Neural cell (in vitro differentiated cells): Measurements from ENCODE around the gene PPM1L. TPM values are rescaled to one million over a fixed set of nuclear protein-coding genes. Genes with fewer than 3 reads are reported as not detected.

Source experiments
- H2AFZ ChIP-seq: fragments of 200-600, 300-800 bp; sonication (generic), shearing (Covaris generic); 2 replicates; pipeline ENCODE4 v1.6.0; 2014; ENCODE audit warnings: low read depth, mild to moderate bottlenecking, antibody characterized with exemption, low read length, moderate library complexity
- H3F3A ChIP-seq: fragments of 200-600 bp; shearing (Covaris generic); 2 replicates; pipeline ENCODE4 v1.6.1; 2016; ENCODE audit warnings: mild to moderate bottlenecking, moderate library complexity, mixed read lengths, antibody characterized with exemption, low read length; ENCODE audit not compliant: insufficient read depth, poor library complexity, severe bottlenecking
- H3K27ac ChIP-seq: fragments of 200-600, 300-800 bp; sonication (generic), shearing (Covaris generic); 2 replicates; pipeline ENCODE4 v1.5.1; 2014; ENCODE audit warnings: mild to moderate bottlenecking, low read length, moderate library complexity
- H3K27me3 ChIP-seq: fragments of 300-800, 200-600 bp; sonication (generic), shearing (Covaris generic); 2 replicates; pipeline ENCODE4 v1.6.0; 2014; ENCODE audit warnings: mild to moderate bottlenecking, low read depth, low read length, moderate library complexity; ENCODE audit not compliant: insufficient read depth
- H3K36me3 ChIP-seq: fragments of 300-800, 200-600 bp; sonication (generic), shearing (Covaris generic); 2 replicates; pipeline ENCODE4 v1.5.1; 2014; ENCODE audit warnings: mild to moderate bottlenecking, antibody characterized with exemption, low read length, moderate library complexity; ENCODE audit not compliant: insufficient read depth
- H3K4me2 ChIP-seq: fragments of 300-800, 200-600 bp; sonication (generic), shearing (Covaris generic); 2 replicates; pipeline ENCODE4 v1.6.0; 2014; ENCODE audit warnings: mild to moderate bottlenecking, low read length
- H3K4me3 ChIP-seq: fragments of 300-800, 200-600 bp; sonication (generic), shearing (Covaris generic); 2 replicates; pipeline ENCODE4 v1.5.1; 2014; ENCODE audit warnings: mild to moderate bottlenecking, low read length, moderate library complexity
- H3K79me2 ChIP-seq: fragments of 200-600 bp; shearing (Covaris generic); replicated peaks from 2 replicates; pipeline ENCODE4 v1.6.0; 2014; ENCODE audit warnings: mild to moderate bottlenecking, low read length, moderate library complexity; ENCODE audit not compliant: insufficient read depth
- H3K9ac ChIP-seq: fragments of 300-800, 200-600 bp; sonication (generic), shearing (Covaris generic); 2 replicates; pipeline ENCODE4 v1.6.1; 2016; ENCODE audit warnings: mild to moderate bottlenecking, low read length, mixed read lengths
- H3K9me2 ChIP-seq: fragments of 200-600 bp; shearing (Covaris generic); 2 replicates; pipeline ENCODE4 v1.6.1; 2016; ENCODE audit warnings: mild to moderate bottlenecking, low read length, mixed read lengths; ENCODE audit not compliant: insufficient read depth
- H3K9me3 ChIP-seq: fragments of 200-600, 300-800 bp; sonication (generic), shearing (Covaris generic); 2 replicates; pipeline ENCODE4 v1.6.1; 2016; ENCODE audit warnings: mild to moderate bottlenecking, mixed run types, low read length, moderate library complexity, mixed read lengths
- H4K20me1 ChIP-seq: fragments of 200-600 bp; shearing (Covaris generic); 2 replicates; pipeline ENCODE4 v1.6.1; 2016; ENCODE audit warnings: mild to moderate bottlenecking, mixed run types; ENCODE audit not compliant: insufficient read depth
- EP300 ChIP-seq: fragments of 450-650 bp; conservative IDR thresholded peaks from 2 replicates; pipeline ENCODE4 v1.6.1; 2014; ENCODE audit warnings: antibody characterized with exemption, mild to moderate bottlenecking, moderate library complexity; ENCODE audit not compliant: poor library complexity, severe bottlenecking
- EZH2 ChIP-seq: fragments of 200-600, 300-800 bp; shearing (Covaris generic), sonication (generic); IDR thresholded peaks from 2 replicates; pipeline ENCODE4 v1.6.1; 2014; ENCODE audit warnings: antibody characterized with exemption, low read length, borderline replicate concordance, mild to moderate bottlenecking; ENCODE audit not compliant: insufficient read depth, poor library complexity, severe bottlenecking
- MXI1 ChIP-seq: fragments of 450-650 bp; conservative IDR thresholded peaks from 2 replicates; pipeline ENCODE4 v1.6.1; 2014; ENCODE audit warnings: antibody characterized with exemption, mild to moderate bottlenecking; ENCODE audit not compliant: poor library complexity, severe bottlenecking
- POLR2AphosphoS5 ChIP-seq: IDR thresholded peaks from 2 replicates; pipeline ENCODE4 v1.6.1; 2012
- RAD21 ChIP-seq: fragments of 450-650 bp; conservative IDR thresholded peaks from 2 replicates; pipeline ENCODE4 v1.6.1; 2014; ENCODE audit warnings: antibody characterized with exemption, mild to moderate bottlenecking, moderate library complexity
- SMC3 ChIP-seq: fragments of 450-650 bp; conservative IDR thresholded peaks from 2 replicates; pipeline ENCODE4 v1.6.1; 2014; ENCODE audit warnings: antibody characterized with exemption, mild to moderate bottlenecking, moderate library complexity; ENCODE audit not compliant: poor library complexity
- TAF1 ChIP-seq: IDR thresholded peaks from 2 replicates; pipeline ENCODE4 v1.6.1; 2012; ENCODE audit warnings: low read depth
- polyA plus RNA-seq: library from polyadenylated mRNA; depleted of rRNA; stranded (reverse); fragments of >200 nt; gene quantifications from 2 replicates; pipeline ENCODE4 v1.2.3, GENCODE V29; 2014
- TF ChIP-seq, protein P1 (sequence below): fragments of 450-650 bp; IDR thresholded peaks from 2 replicates; pipeline ENCODE4 v1.5.1; 2014; ENCODE audit warnings: antibody characterized with exemption, mild to moderate bottlenecking, moderate library complexity; ENCODE audit not compliant: poor library complexity, severe bottlenecking
- TF ChIP-seq, protein P2 (sequence below): IDR thresholded peaks from 2 replicates; pipeline ENCODE4 v1.6.1; 2012; ENCODE audit warnings: borderline replicate concordance

The PPM1L gene
- polyA plus RNA-seq, 1 donor from 2014 or later, result 24.9 TPM

DNA sequence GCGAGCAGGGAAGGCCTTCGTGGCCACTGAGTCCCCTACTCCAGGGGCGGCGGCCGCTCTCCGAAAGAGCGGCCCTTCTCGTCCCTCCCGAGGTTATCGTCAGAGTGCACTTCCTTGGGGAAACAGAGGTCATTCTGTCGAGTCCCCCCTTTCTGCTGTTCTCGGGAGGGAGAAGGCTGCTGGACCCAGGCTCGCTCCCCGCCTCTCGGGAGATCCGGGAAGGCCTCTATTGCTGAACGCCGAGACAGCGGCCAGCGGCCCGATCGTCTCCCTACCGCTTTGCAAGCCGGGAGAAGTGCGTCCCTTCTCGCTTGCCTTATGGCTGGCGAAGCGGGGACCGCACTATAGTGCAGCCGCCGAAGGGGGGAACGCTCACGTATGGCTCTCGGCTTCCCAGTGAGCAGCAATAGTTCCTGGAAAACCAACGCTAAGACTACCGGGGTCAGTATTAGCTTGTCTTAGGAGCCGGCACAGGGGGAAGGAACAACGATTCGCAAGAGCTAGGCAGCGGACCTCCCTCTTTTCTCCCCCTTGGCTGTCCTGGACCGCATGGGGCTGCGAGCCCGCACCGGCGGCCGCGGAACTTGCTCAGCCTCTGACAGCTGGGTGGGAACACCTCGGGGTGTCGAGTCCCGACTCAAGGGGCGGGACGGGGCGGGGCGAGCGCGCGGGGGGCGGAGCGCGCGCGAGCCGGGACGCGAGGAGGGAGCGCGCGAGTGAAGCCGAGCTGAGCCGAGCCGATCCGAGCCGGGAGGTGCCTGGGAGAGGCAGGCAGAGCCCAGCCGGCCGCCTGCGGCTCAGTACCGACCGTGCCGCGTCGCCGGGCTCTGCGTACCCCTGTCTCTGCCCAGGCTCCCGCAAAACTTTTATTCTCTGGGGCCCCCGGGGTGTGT, 930 bp upstream of the PPM1L start:
- H3K36me3 ChIP-seq, result no peaks in the 10 kb centered on the region
- no peaks in the 10 kb centered on the region for H3F3A ChIP-seq
- TF ChIP-seq RAD21 (peak; percentile 15), EP300 (peak; percentile 63), TAF1 (no peak), MXI1 (peak; percentile 64), EZH2 (no peak), POLR2AphosphoS5 (peak; percentile 86), SMC3 (peak; percentile 26)
- TF ChIP-seq, protein P1, sequence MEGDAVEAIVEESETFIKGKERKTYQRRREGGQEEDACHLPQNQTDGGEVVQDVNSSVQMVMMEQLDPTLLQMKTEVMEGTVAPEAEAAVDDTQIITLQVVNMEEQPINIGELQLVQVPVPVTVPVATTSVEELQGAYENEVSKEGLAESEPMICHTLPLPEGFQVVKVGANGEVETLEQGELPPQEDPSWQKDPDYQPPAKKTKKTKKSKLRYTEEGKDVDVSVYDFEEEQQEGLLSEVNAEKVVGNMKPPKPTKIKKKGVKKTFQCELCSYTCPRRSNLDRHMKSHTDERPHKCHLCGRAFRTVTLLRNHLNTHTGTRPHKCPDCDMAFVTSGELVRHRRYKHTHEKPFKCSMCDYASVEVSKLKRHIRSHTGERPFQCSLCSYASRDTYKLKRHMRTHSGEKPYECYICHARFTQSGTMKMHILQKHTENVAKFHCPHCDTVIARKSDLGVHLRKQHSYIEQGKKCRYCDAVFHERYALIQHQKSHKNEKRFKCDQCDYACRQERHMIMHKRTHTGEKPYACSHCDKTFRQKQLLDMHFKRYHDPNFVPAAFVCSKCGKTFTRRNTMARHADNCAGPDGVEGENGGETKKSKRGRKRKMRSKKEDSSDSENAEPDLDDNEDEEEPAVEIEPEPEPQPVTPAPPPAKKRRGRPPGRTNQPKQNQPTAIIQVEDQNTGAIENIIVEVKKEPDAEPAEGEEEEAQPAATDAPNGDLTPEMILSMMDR, result peak; percentile 11
- TF ChIP-seq, protein P2, sequence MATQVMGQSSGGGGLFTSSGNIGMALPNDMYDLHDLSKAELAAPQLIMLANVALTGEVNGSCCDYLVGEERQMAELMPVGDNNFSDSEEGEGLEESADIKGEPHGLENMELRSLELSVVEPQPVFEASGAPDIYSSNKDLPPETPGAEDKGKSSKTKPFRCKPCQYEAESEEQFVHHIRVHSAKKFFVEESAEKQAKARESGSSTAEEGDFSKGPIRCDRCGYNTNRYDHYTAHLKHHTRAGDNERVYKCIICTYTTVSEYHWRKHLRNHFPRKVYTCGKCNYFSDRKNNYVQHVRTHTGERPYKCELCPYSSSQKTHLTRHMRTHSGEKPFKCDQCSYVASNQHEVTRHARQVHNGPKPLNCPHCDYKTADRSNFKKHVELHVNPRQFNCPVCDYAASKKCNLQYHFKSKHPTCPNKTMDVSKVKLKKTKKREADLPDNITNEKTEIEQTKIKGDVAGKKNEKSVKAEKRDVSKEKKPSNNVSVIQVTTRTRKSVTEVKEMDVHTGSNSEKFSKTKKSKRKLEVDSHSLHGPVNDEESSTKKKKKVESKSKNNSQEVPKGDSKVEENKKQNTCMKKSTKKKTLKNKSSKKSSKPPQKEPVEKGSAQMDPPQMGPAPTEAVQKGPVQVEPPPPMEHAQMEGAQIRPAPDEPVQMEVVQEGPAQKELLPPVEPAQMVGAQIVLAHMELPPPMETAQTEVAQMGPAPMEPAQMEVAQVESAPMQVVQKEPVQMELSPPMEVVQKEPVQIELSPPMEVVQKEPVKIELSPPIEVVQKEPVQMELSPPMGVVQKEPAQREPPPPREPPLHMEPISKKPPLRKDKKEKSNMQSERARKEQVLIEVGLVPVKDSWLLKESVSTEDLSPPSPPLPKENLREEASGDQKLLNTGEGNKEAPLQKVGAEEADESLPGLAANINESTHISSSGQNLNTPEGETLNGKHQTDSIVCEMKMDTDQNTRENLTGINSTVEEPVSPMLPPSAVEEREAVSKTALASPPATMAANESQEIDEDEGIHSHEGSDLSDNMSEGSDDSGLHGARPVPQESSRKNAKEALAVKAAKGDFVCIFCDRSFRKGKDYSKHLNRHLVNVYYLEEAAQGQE, result peak; percentile 93

DNA sequence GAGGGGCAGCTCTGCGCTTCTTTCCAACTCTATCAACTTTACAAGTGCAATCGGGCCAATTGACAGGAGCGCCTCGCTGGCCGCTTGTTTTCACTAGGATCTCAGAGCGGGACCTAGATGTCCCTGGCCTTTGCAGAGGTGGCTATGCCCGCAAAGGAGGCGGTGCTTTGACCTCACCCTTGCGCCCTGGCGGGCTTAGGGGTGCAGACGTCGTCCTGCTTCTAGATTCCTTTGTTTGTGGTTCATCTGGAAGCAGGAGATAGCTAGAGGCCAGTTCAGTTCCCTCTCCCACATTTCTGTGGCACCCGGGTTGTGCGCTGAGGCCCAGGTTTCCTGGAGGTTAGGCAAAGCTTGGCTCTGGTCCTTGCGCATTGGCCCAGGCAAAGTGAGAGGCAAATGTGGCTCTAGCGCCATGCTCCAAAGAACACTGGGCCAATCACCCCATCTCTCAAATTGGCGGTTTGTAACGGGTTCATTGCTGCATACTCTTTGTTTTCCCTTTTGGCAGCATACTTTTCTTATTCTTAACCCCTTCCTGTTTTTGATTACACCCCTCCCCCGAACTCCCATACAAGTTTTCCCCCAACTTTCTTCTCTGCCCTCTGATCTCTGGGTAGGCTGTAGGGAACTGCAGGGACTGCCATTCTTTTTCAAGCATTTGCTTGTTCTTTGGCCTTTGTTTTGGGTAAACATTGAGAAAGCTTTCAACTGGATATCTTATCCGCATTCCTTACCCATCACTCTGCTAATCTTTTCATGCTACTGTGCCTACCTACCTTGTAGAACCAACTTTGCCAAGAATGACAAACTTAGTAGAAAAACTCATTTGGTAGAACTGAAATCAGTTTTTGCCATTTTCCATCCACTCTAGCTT, 1.4 kb downstream of the PPM1L start:
- peak; percentile 21 for TF ChIP-seq SMC3
- TF ChIP-seq, protein P1, result no peak
- TF ChIP-seq, protein P2, result peak; percentile 17
- TF ChIP-seq MXI1, result no peak
- no peak for TF ChIP-seq POLR2AphosphoS5
- TF ChIP-seq RAD21, result no peak
- Histone ChIP-seq H3K79me2 (peaks cover 54% of the 10 kb centered on the region), H3K9me3 (no peaks in the 10 kb centered on the region), H3K27ac (no peak overlapping the region), H3K4me2 (peak overlapping the region; percentile 78), H3K9me2 (no peaks in the 10 kb centered on the region), H2AFZ (no peak overlapping the region), H4K20me1 (no peaks in the 10 kb centered on the region), H3K27me3 (no peaks in the 10 kb centered on the region), H3F3A (no peaks in the 10 kb centered on the region), H3K4me3 (peak overlapping the region; percentile 93), H3K9ac (peak overlapping the region; percentile 85), H3K36me3 (no peaks in the 10 kb centered on the region)

More for the DNA sequence above, 930 bp upstream of the PPM1L start:
- peak overlapping the region; percentile 93 for H3K4me3 ChIP-seq
- H3K4me2 ChIP-seq, result no peak overlapping the region
- H3K27ac ChIP-seq, result peak overlapping the region; percentile 90
- peak overlapping the region; percentile 85 for H2AFZ ChIP-seq
- no peaks in the 10 kb centered on the region for H4K20me1 ChIP-seq
- H3K9ac ChIP-seq, result peak overlapping the region; percentile 85
- H3K79me2 ChIP-seq, result peaks cover 33% of the 10 kb centered on the region
- no peaks in the 10 kb centered on the region for H3K27me3 ChIP-seq
- H3K9me2 ChIP-seq, result no peaks in the 10 kb centered on the region
- no peaks in the 10 kb centered on the region for H3K9me3 ChIP-seq
